ENCODE data around the gene ZNF467.

The ZNF467 gene

DNA sequence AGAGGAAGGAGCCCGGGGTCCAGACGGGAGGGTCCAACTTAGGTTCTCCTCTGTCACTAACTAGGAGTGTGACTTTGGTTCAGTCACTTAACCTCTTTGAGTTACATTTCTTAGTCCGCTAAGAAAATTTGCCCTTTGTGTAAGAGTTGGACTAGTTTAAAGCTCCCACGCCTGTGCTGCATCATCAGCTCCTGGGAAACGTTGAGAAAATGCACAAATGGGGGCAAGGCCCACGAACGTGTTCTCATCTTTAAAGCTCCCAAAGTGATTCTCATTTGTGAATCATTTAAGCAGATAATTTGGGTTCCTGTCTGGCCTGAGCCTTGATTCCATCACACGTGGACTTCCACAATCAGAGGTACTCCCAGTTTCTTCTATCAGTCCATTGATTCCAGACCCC, 6.3 kb downstream of the ZNF467 start:
- TF ChIP-seq, protein P1, sequence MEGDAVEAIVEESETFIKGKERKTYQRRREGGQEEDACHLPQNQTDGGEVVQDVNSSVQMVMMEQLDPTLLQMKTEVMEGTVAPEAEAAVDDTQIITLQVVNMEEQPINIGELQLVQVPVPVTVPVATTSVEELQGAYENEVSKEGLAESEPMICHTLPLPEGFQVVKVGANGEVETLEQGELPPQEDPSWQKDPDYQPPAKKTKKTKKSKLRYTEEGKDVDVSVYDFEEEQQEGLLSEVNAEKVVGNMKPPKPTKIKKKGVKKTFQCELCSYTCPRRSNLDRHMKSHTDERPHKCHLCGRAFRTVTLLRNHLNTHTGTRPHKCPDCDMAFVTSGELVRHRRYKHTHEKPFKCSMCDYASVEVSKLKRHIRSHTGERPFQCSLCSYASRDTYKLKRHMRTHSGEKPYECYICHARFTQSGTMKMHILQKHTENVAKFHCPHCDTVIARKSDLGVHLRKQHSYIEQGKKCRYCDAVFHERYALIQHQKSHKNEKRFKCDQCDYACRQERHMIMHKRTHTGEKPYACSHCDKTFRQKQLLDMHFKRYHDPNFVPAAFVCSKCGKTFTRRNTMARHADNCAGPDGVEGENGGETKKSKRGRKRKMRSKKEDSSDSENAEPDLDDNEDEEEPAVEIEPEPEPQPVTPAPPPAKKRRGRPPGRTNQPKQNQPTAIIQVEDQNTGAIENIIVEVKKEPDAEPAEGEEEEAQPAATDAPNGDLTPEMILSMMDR (conservative IDR thresholded peaks at IDR 0.05; ENCODE audit: low read length), result no peak
- DNase-seq (ENCODE audit: low read depth), result no peak
- H3K4me3 ChIP-seq (ENCODE audit: low read length), result no peak overlapping the region

DNA sequence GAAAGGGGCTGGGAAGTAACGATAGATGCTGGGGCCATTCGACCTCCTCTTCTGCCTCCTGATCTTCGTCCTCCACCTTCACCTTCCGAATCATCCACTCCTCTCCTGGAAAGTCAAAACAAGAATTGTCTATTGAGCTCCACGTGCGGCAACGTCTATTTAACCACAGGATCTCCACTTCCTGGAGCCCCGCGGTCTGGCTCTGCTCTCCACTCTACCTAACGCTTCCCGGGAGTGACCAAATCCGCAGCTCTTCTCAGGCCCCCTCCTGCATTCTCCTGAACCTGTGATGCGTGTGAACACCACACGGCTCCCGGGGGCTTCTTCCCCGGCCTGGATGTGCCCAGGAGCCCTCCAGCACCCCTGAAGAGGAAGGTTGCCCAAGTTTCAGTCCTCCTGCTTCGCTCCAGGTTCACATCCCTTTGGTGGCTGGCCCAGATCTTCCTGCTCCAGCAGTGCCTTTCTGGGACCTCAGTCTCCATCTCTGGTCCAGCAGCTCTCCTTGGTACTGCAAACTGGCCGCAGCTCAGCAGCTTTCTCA, 7.2 kb downstream of the ZNF467 start:
- no peak for DNase-seq (ENCODE audit: low read depth)
- H3K4me3 ChIP-seq (ENCODE audit: low read length), result no peak overlapping the region

DNA sequence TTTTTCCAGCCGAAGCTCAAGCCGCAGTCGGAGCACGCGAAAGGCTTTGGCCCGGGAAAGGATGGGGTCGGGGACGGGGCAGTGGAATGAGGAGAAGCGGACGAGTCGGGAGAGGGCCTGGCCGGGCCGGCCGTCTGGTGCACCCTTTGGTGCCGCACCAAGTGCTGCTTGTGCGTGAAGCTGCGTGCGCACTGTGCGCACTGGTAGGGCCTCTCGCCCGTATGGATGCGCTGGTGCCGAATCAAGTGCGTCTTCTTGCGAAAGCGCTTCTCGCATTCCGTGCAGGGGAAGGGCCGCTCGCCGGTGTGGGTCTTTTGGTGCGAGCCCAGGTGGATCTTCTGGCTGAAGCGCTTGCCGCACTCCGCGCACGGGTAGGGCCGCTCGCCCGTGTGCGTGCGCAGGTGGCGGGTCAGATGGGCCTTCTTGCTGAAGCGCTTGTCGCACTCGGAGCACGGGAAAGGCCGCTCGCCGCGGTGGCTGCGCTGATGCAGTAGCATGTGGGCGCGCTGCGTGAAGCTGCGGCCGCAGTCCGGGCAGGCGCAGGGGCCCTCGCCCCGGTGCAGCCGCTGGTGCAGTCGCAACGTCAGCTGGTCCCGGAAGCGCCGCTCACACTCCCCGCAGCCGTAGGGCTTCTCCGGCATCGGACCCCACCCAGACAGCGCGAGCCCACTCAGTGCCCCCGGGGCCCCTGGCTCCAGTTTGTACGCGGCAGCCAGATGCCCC, 7.8 kb downstream of the ZNF467 start:
- TF ChIP-seq, protein P1 (conservative IDR thresholded peaks at IDR 0.05; ENCODE audit: low read length), result no peak
- H3K4me3 ChIP-seq (ENCODE audit: low read length), result no peak overlapping the region
- no peak for DNase-seq (ENCODE audit: low read depth)

More for the DNA sequence above, 7.2 kb downstream of the ZNF467 start:
- TF ChIP-seq, protein P1 (conservative IDR thresholded peaks at IDR 0.05; ENCODE audit: low read length), result no peak

DNA sequence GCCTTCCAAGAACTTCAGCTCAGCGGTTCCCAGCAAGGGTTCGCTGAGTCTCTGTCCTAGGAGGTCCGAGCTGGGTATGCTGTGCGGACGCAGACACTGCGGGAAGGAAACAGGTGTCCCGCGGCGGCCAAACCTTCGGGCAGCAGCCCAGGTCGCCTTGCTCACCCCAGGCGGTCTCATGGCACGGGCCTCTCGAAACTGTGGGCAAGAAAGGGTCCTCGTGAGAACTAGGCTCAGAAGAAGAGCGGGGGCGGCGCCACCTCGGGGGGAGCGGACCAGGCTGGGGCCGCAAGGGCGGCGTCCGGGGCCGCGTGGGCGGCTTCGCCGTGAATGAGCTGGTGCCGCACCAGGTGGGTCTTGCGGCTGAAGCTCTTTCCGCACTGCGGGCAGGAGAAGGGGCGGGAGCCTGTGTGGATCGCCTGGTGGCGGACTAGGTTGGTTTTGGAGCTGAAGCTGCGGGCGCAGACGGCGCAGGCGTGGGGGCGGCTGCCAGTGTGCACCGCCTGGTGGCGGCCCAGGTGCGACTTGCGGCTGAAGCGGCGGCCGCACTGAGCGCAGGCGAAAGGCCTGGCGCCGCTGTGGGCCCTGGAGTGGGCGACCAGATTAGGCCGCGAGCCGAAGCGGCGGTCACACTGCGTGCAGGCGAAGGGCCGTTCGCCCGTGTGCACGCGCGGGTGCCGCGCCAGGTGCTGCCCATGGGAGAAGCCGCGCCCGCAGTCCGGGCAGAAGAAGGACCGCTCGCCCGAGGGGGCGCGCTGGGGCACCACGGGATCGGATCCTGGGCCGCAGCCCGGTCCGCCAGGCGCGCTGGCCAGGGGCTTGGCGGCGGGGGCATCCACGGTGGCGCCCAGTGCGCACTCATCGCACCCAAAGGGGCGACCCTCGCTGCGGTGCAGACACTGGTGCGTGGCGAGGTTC, 8.6 kb downstream of the ZNF467 start:
- no peak overlapping the region for H3K4me3 ChIP-seq (ENCODE audit: low read length)
- TF ChIP-seq, protein P1 (conservative IDR thresholded peaks at IDR 0.05; ENCODE audit: low read length), result no peak
- DNase-seq (ENCODE audit: low read depth), result no peak

DNA sequence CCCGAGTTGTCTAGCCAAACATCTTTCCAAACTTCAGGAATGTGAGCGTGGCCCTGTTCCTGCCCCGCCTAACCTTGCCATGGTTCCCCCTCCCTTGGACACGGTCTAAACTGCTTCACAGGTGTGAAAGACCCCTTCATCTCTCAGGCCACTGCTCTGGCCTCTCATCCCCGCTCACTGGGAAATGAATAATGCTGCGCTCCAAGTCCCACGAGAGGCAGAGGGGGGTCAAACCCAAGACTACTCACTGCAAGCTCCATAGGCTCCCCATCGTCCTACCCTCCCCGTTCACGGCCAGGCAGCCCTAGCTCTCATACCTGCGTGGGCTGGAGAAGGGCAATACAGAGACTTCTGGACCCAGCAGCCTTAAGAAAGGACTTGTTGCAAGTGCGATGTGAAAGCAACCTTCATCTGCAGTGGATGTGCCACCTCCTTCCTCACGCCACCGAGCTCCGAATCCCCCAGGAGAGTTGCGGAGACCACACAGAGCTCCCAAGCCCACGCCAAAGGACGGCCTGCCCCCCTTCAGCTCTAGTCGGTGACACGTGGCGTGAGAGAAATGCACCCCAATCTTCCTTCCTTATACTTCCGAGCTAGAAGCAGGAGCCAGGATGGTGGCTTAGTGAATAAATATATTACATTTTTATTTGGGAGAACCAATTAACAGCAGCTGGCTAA, 9.7 kb downstream of the ZNF467 start:
- H3K4me3 ChIP-seq (ENCODE audit: low read length), result no peak overlapping the region
- TF ChIP-seq, protein P1 (conservative IDR thresholded peaks at IDR 0.05; ENCODE audit: low read length), result no peak
- DNase-seq (ENCODE audit: low read depth), result no peak

DNA sequence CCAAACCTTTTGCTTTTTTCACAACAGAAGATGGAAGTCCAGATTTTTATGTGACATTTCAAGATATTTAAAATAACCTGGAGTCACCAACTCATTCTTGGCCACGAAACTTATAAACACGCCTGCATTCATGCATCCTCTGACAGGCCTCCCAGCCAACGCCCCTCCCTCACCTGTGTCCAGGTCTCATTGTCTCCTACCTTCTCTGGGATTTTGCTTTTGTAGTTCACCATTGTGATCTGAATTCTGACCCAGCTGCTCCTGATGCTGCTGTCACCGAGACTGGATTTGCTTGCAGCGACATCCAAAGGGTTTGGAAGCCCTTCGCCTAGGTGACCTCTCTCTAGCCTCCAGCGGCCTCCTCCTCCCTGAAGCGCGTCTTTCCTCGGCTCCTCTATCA, 10.8 kb downstream of the ZNF467 start:
- no peak for DNase-seq (ENCODE audit: low read depth)
- TF ChIP-seq, protein P1 (conservative IDR thresholded peaks at IDR 0.05; ENCODE audit: low read length), result no peak
- no peak overlapping the region for H3K4me3 ChIP-seq (ENCODE audit: low read length)

All from AG10803 (cell line).